ENCODE data around the gene CCPG1.

CCPG1 gene

DNA sequence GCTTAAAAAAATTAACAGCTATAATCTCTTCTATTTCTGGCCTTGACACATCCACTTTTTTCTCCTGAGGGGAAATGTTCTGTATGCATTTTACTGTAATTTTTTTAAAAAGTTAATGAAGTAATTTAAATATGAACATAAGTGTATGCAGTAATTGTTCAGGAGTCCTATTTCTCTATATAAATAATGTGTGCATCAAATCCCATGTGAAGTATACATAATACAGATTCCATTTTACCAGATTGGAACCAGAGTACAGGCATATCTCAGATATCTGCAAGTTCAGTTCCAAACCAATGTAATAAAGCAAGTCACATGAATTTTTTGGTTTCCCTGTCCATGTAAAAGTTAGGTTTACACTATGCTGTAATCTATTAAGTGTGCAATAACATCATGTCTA lies 26.6 kb downstream of the CCPG1 start:
- no peak for DNase-seq (ENCODE audit: low read depth)

DNA sequence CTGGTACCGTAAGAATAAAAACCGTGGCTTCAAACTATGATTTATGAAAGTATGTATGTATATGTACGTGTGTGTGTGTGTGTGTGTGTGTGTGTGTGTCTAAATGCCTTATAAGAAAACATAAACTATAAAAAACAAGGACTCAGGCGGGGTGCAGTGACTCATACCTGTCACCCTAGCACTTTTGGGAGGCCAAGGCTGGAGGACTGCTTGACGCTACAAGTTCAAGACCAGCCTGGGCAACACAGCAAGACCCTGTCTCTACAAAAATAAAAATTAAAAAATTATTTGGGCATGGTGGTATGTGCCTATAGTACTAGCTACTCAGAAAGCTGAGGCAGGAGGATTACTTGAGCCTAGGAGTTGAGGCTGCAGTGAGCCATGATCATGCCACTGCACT lies 29.1 kb downstream of the CCPG1 start:
- DNase-seq (ENCODE audit: low read depth), result no peak

DNA sequence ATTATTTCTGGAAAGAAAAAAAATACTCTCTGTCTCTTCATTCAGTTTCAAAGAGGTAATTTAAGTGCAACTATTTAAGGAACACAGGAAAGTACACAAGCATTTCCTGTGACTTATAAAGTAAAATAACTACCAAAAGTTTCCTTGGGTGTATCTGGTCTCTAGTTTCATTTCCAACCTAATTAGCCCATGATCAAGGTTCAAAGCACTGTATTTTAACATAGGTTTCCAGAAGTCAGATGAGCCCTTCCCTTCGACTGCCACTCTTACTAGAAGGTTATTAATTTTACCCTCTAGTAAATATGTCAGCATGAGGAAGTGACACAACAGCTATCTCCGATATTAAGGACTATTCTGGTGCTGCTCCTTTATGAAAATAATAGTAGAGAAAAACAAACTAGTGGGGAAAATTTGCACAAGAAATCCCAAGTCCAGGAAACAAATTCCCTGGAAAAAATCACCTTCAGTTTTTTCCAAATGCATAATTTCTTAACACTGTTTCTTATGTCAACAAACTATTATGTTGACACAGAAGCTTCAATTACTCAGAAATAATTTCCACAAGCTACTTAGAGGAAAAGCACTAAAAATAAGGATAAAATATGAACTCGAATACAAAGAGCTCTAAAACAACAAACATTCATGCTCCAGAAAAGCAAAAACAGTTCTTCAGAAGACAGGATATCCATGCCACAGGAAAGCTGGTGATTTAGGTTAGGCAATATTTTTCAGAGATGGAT lies 35.3 kb downstream of the CCPG1 start:
- DNase-seq (ENCODE audit: low read depth), result no peak

DNA sequence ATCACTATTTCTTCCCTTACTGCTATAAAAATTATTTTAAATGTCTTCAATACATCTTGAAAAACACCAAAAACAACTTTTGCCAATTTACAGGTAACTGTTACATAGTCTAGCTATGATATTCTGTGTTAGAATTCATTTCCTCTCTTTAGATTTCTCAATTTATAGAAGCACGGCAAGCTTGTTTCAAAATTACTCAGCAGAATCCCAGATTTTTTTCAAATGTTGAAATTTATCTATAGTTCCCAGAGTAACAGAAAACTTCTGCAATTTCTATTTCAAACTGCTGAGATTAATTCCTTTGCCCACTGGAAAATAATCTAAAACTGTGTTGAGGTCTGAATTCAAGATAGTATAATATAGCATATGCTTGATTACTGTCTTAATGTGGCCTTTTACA lies 41.2 kb downstream of the CCPG1 start:
- no peak for DNase-seq (ENCODE audit: low read depth)

DNA sequence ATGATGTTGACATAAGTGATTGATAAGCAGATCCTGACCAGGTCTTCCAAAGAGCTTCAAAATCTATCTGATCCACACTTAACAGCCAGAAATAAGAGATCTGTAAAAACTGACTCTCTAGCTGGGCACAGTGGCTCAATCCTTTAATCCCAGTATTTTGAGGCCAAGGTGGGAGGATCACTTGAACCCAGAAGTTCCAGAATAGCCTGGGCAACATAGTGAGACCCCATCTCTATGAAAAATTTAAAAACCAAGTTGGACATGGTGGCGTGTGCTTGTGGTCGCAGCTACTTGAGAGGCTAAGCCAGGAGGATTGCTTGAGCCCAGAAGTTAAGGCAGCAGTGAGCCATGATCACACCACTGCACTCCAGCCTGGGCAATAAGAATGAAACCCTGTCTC lies 45.5 kb downstream of the CCPG1 start:
- no peak for DNase-seq (ENCODE audit: low read depth)

DNA sequence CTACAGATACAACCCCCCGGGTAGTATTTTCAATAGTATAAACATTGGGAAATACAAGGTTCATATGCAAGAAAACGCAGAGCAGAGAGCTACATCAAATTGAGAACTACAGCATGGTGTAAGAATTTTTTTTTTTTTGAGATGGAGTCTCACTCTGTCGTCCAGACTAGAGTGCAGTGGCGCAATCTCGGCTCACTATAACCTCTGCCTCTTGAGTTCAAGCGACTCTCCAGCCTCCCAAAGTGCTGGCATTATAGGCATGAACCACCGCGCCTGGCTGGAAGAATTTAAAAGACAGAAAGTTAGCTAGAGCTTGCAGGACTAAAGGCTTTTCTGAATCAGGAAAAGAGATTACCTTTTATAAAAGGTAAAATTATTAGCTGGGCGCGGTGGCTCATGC lies 47.1 kb downstream of the CCPG1 start:
- DNase-seq (ENCODE audit: low read depth), result no peak

DNA sequence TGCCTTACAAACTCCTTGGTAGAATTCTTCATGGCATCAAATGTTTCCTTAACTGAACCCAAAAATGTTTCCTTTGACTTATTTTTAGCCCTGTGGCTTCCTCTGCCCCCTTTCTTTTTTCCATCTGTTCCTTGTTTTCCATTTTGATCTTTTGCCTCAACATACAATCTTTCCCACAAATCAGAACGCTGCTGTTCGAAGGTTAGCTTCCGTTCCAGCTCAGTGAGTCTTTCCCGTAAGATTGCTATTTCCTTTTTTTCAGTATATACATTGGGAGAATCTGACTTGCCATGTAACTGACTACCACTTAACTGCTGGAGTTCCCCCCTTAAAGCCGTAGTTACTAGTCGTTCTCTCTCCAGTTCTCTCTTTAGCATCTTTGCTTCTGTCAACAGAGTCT lies 47.9 kb downstream of the CCPG1 start:
- DNase-seq (ENCODE audit: low read depth), result no peak

DNA sequence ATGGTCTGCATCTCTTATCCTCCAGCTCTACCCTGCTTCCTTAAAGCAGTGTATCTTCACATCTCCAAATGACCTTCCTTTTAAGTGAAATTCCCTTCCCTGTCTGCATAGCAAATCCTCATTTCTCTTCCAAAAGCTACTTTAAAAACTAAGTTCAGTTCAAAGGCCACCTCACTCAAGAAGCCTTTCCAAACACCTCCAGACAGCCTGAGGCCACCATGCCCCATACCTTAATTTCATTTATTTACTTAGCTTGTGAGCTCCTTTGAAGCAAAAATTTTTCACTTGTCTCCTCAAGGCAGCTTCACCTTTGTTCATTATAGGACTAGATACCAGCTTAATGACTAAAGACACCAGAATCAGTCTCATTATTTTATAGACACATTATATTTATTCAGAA lies 49.7 kb downstream of the CCPG1 start:
- DNase-seq (ENCODE audit: low read depth), result no peak

DNA sequence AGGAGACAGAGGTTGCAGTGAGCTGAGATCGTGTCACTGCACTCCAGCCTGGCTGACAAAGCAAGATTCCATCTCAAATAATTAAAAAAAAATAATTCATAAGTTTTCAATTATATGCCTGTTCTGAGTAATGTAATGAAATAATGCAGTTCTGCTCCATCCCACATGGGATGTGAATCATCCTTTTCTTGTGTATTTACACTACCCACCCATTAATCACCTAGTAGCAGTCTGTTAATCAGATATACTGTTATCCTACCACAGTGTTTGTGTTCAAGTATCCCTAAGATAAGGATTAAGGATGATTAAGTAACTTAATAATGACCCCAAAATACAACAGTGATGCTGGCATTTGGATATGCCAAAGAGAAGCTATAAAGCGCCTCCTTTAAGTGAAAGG lies 50.4 kb downstream of the CCPG1 start:
- no peak for DNase-seq (ENCODE audit: low read depth)

DNA sequence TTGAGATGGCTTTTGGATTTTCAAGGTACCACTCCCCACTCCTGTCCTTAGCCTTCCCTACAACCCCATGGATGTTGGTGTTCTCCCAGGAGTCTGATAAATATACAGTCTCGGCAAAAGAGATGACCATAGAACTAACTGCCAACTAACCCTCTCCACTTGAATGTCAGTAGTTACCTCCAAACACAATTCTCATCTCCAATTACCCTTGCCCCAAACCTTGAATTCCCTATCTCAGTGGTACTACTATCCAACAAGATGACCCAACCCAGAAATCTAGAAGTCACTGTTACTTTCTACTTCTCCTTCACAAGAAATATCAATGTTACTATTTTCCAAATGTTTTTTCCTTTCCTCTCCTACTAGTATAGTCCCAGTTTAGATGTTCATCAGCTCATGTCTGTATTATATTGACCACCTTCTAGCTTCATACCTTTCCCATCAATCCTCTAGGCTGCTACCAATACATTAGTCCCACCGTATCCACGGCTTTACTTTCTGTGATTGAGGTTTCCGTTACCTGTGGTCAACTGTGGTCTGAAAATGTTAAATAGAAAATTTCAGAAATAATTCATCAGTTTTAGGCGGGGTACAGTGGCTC lies 51.1 kb downstream of the CCPG1 start:
- DNase-seq (ENCODE audit: low read depth), result no peak

DNA sequence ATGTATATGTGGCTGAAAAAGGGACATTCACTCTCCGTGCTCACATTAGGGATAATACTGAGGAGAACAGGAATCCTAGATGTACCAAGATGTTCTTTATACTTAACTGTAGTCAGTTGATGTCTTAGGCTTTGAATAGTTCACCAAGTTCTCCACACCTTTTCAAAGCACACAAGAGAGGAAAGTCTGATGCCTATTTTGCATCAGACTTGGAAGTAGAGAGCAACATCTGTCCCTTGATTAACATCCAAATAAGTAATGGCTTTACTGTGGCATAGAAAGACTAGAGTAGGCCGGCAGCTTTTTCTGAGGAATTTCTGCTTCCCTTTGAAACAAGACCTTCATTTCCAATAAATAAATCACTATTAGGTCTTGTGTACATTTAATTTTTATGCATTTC lies 55.1 kb downstream of the CCPG1 start:
- no peak for DNase-seq (ENCODE audit: low read depth)

DNA sequence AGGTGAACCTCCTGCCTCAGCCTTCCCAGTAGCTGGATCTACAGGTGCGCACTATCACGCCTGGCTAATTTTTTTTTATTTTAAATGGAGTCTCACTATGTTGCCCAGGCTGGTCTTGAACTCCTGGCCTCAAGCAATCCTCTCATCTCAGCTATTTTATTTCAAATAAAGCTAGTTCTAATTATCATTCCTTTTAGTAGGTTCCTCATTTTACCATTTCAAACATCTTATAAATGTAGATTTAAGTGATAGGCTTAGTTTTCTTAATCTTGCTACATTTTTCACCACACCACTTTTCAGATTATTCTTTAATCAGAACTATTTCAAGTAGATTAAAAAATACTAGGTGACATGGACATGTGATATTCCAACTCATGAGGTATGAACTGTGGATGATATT lies 58.9 kb downstream of the CCPG1 start:
- no peak for DNase-seq (ENCODE audit: low read depth)

DNA sequence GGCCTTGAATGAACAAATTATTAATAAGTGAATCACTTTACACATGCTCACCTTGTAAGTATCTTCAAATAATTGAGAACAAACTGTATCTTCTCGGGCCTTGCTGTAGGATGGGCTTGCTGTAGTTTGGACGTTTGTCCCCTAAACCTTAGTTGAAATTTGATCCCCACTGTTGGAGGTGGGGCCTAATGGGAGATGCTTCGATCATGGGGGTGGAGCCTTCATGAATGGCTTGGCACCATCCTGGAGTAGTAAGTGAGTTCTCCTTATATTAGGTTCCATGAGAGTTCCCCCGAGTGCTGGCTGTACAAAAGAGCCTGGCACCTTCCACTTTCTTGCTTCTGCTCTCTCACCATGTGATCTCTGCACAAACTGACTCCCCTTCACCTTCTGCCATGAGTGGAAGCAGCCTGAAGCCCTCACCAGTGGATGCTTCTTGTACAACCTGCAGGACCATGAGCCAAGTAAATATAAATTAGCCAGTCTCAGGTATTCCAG lies 59.8 kb downstream of the CCPG1 start:
- DNase-seq (ENCODE audit: low read depth), result no peak

DNA sequence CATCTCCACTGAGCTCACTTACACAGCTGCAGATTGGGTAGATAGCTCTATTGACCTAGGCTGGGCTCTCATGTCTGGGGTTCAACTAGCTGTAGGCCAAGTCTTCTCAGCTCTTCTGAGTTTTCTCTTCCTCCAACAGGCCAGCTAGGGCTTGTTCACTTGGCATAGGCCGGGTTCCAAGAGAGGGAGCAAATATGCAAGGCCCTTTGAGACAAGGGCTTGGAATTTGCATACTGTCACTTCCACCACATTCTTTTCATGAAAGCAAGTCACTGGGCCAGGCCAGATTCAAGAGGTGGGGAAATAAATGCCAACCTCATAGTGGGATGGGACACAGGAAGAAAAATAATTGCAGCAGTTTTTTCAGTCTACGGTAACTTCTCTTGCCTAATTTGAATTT lies 64.0 kb downstream of the CCPG1 start:
- no peak for DNase-seq (ENCODE audit: low read depth)

DNA sequence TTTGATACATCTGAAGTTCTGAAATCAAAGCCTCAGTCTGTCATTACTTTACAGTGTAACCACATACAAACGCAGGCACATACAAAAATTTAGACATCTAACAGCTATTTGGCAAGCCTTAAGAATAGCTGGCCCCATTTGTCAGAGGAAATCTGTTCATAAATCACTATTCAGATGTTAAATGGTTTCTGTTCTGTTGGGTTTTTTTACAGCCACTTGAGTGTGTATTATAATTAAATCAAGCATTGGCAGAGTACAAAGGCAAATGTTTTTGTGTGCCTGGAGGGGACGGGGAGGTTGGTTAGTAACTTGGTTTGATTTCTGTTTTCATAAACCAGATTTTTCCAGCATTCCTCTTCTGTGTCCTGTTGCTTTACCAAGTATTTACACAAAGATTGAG lies 65.0 kb downstream of the CCPG1 start:
- DNase-seq (ENCODE audit: low read depth), result no peak

DNA sequence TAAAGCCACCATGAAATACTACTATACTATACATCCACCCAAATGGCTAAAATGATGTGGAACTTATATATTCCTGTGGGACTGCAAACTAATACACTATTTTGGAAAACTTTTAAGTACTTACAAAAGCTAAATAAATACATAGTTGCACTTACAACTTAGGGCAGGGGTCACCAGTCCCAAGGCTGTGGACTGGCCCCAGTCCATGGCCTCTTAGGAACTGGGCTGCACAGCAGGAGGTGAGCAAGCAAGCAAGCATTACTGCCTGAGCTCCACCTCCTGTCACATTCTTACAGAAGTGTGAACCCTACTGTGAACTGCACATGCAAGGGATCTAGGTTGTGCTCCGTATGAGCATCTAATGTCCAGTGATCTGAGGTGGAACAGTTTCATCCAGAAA lies 71.0 kb downstream of the CCPG1 start:
- no peak for DNase-seq (ENCODE audit: low read depth)

DNA sequence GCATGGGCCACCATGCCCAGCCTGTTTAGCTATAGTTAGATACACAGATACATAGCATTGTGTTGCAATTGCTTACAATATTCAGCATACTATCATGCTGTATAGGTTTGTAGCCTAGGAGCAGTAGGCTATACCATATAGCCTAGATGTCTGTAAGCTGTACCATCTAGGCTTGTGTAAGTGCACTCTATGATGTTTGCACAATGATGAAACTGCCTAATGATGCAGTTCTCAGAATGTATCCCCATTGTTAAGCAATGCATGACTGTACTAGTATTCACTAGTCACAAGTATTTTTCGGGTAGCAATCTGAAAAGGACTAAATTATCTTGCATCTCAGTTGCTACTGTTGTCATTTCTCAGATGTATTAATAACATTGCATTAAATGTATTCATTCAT lies 73.2 kb downstream of the CCPG1 start:
- no peak for DNase-seq (ENCODE audit: low read depth)

DNA sequence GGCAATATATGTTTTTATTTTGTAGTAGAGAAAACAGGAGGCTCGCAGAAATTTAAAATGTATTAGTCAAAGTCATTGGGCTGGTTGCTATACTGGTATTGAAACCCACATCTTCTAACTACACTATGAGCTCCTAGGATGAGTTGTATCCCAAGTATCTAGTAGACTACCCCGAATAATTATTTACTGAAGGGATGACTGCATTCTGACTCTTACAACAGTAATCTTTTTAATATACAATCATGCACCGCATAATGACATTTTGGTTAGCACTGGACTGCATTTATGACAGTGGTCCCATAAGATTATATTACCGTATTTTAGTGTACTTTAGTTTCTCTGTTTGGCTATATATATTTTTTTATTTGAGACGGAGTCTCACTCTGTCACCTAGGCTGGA lies 73.8 kb downstream of the CCPG1 start:
- DNase-seq (ENCODE audit: low read depth), result no peak

DNA sequence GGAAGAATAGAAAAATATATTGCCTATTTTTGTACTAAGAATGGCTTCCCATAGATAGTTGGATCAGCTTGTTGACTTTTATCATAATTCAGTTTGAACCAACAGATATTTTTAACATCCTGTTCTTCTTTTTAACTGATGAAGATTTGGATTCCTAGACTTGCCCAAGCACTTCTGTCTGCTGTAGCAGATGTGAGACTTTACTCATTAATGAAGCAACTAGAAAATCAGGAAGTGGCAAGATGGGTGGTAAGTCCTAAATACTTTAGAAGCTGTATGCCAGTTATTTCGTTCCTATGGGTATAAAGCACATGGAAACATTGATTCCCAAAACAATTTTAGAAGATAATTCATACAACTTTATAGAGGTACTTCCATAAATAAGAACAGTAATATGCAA lies 80.8 kb downstream of the CCPG1 start:
- no peak for DNase-seq (ENCODE audit: low read depth)

DNA sequence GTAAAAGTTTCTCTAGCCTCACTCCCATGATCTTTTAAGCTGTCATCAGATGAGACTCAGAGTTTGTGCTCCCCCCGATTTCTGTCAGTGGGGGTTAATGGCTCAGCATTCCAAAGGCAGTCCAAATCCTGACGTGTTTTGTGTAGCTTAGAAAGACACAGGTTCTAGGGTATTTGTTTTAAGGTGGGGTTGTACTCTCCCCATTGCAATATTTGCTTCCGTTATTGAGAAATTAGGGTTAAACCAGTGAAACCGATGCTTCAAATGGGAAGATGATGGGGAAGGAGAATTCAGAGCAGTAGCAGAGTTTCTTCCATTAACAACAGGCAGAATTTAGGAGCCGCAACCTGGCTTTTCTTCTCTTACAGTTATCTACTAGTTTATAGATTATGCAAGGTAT lies 85.7 kb downstream of the CCPG1 start:
- DNase-seq (ENCODE audit: low read depth), result no peak

DNA sequence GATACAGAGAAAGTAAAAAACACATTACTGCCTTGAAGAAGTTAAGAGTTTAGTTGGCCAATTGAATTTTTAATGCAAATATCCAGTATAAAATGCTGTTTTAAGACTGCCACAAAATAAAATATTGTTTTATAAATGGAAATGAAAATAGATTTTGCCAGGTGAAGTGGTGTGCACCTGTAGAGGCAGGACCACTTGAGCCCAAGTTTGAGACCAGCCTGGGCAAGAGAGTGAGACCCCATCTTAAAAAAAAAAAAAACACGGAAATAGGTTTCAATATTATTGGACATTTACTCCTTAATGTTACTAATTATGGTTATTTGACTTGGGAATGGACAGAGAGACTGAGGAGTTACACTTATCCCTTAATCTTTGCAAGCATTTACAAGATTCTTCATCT lies 87.2 kb downstream of the CCPG1 start:
- DNase-seq (ENCODE audit: low read depth), result no peak

DNA sequence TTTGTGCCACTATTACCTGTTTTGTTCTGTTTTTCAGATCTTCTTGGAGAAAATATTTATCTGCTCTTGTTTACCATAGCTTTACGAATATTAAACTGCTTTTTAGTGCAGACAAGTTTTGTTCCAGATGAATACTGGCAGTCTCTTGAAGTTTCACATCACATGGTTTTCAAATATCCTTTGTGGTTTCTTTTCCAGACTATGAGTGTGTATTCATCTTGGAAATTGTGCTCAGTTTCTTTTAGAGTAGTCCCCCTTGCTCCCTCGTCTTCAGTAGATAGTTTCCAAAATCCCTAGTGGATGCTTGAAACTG lies 88.0 kb downstream of the CCPG1 start:
- DNase-seq (ENCODE audit: low read depth), result no peak

DNA sequence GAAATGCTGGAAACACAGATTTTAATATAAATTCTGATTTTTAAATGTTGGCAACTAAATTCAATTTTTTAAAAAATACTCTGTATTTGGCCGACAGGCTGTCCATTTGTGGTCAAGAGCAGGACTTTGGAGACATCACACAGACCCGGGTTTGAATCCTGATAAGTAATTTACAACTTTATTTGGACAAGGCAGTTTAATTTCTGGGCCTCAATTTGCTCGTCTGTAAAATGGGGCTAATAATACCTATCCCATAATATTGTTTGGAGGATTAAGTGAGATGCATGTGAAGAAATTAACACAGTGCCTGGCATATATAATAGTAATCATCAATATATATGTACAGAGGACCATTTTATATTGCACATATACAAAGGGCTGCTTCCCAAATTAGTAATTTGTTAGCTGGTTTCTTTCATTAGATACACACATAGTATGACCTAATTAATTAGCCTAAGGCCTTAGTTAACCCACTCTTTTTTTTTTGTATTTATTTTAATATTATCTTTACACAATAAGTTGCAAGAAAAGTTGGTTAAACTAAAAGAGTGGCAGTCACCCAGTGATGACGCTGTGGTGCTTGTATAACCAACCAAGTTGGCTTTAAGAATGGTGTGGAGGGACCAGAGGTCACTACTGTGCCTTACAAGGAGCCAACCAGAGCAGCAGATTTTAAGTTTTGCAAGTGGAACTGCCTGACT lies 88.5 kb downstream of the CCPG1 start:
- no peak for DNase-seq (ENCODE audit: low read depth)
